GM20000 (cell line): ENCODE data around the gene LY86.
A peak's percentile ranks its signal among the peaks of the same experiment; 100 is the strongest.
"Not testable (repeated sequence)": the region's sequence is repeated elsewhere in the genome, so short reads cannot be mapped to it uniquely, and the experiment has no call there.

Experiments
- DNase-seq: peaks from one replicate; pipeline ENCODE4 v3.0.0; 2012; ENCODE audit warnings: low spot score
- CTCF ChIP-seq: IDR thresholded peaks from 2 replicates; pipeline ENCODE4 v1.5.1; 2012; ENCODE audit warnings: mild to moderate bottlenecking, control low read depth; ENCODE audit errors: extremely low read depth, missing control alignments

LY86 gene

GRCh38 chr6:6604566-6604965, 16.0 kb downstream of the LY86 start:
- DNase-seq: no peak
- no peak for TF ChIP-seq CTCF

- DNase-seq: no peak
- TF ChIP-seq CTCF: no peak
Observed at GRCh38 chr6:6605873-6606272, 17.4 kb downstream of the LY86 start.

- DNase-seq: not testable (repeated sequence)
Observed at GRCh38 chr6:6606391-6607030, 18.0 kb downstream of the LY86 start.

GRCh38 chr6:6609450-6609849, 20.9 kb downstream of the LY86 start:
- TF ChIP-seq CTCF: no peak
- DNase-seq: no peak

GRCh38 chr6:6610031-6610591, 21.6 kb downstream of the LY86 start:
- no peak for TF ChIP-seq CTCF
- DNase-seq: peak; percentile 86

- no peak for TF ChIP-seq CTCF
- DNase-seq: no peak
Observed at GRCh38 chr6:6611486-6611885, 23.0 kb downstream of the LY86 start.

GRCh38 chr6:6612308-6612707, 23.8 kb downstream of the LY86 start:
- no peak for TF ChIP-seq CTCF
- DNase-seq: no peak

GRCh38 chr6:6613103-6613718, 24.7 kb downstream of the LY86 start:
- not testable (repeated sequence) for DNase-seq
